GM13977 (cell line): Measurements from ENCODE around the gene RHBDD1.

ENCODE experiments used
- DNase-seq: peaks from one replicate; pipeline ENCODE4 v3.0.0; 2012; ENCODE audit warnings: low spot score
- CTCF ChIP-seq: IDR thresholded peaks from 2 replicates; pipeline ENCODE4 v1.5.1; 2012; ENCODE audit warnings: mild to moderate bottlenecking, control low read depth; ENCODE audit not compliant: insufficient read depth; ENCODE audit errors: extremely low read depth, missing control alignments
- in situ Hi-C: fragments of 300-500 bp; cut with MboI; formaldehyde crosslinking; loops from one replicate; pipeline ENCODE4 v1.12.0; 2022; ENCODE audit warnings: low sequenced_read_pairs, low pct_unique_long_range_greater_than_20kb, mixed read lengths, inconsistent platforms; ENCODE audit not compliant: unreplicated experiment

RHBDD1 gene

GRCh38 chr2:226835796-226836547 is at the start of gene RHBDD1:
TSS of gene RHBDD1 (plus strand) at chr2:226836054. CDS start at chr2:226864694, 28,640 bp downstream.
- peak; percentile 93 for DNase-seq
- in situ Hi-C loops = no loop called here
- no peak for TF ChIP-seq CTCF

- in situ Hi-C loops = no loop called here
- TF ChIP-seq CTCF = no peak
- no peak for DNase-seq
Observed at GRCh38 chr2:226788064-226788463, 47.8 kb upstream of the RHBDD1 start.

- TF ChIP-seq CTCF = no peak
- DNase-seq = no peak
- in situ Hi-C loops = no loop called here
Observed at GRCh38 chr2:226788881-226789490, 46.9 kb upstream of the RHBDD1 start.

GRCh38 chr2:226790011-226790410 is 45.8 kb upstream of the RHBDD1 start:
- no peak for TF ChIP-seq CTCF
- in situ Hi-C loops = no loop called here
- DNase-seq = no peak

- DNase-seq = no peak
- no peak for TF ChIP-seq CTCF
Observed at GRCh38 chr2:226790431-226790830, 45.4 kb upstream of the RHBDD1 start.

GRCh38 chr2:226791056-226791486 is 44.8 kb upstream of the RHBDD1 start:
- DNase-seq = peak; percentile 76
- TF ChIP-seq CTCF = no peak
- in situ Hi-C loops = no loop called here

More at GRCh38 chr2:226790431-226790830, 45.4 kb upstream of the RHBDD1 start:
- in situ Hi-C loops = no loop called here
